GM18517 (cell line): ENCODE results near the gene ARL15.
"Not testable (repeated sequence)": the region's sequence is repeated elsewhere in the genome, so short reads cannot be mapped to it uniquely, and the experiment has no call there.

Source experiments
- ATAC-seq: cut with Tn5 transposase; IDR thresholded peaks from one replicate; pipeline ENCODE4 v1.9.1; 2021; ENCODE audit warnings: mild to moderate bottlenecking, moderate library complexity; ENCODE audit not compliant: unreplicated experiment

ARL15 gene

DNA sequence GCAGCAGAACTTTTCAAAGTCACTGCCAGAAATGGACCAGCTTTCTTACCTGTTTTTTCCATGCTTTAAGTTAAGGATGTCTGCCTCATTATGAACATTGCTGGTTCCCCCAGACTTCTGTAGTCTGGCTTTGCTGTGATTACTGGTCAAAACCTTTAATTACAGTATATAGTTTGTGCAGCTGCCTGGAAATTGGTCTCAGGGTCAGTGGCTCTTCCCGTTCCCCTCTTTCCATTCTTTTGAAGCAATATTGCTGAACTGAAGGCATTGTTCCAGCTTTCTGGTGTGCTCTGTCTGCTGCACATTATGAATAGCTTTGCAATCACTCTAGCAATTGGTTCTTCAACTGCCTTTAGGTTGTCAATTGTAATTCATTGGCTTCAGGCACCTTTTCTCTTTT is 206.5 kb downstream of the ARL15 start:
- ATAC-seq: no peak

DNA sequence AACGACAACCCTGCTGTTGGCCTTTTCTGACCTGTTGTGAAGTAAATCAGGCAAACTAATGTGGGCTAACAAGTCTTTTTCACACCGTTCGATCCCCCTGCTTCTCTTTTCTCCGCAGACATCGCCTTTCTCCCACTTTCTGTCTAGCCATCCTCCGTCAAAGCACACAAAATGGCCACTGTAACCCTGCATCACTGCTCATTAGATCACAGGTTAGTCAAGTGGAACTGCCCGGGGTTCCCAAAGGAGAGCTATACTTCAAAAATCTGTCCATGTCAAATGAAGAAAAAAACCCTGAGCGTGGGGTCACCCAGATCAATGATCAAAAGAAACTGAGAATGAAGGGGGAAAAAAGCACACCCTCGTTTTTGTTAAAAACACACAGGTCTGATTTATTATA is 212.1 kb downstream of the ARL15 start:
- no peak for ATAC-seq

DNA sequence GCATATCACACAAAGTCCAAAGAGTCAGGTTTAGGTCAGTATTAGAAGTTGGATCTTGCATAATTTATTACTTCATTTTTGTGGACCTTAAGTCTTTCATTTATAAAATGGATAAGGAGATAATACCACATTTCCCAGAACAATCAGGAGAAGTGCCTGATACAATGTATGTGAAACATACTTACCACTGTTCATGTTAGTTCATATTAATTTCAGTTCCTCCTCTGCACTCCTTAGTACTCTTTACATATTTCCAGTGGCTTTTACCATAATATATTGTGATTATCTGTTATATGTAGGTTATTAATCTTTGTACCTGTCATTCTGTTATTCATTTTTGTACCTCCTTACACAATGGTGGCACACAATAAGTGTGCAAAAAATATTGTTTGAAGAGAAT is 214.4 kb downstream of the ARL15 start:
- no peak for ATAC-seq

DNA sequence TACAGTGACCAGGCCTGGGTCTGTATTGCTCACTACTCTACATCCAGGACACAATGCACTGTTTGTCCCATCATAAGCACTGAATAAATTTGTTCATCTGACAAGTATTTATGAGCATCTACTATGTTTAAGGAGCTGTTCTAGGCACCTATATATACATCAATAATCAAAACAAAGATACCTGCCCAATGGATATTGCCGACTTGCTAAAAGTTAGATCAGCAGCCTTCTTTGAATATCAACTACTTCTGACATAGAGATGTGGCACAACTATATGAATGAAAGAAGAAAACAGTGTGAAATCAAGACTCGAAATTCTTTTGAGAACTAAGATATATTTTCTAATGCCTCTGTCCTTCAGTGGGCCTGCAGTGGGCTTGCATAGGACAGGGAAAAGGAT is 215.7 kb downstream of the ARL15 start:
- no peak for ATAC-seq

DNA sequence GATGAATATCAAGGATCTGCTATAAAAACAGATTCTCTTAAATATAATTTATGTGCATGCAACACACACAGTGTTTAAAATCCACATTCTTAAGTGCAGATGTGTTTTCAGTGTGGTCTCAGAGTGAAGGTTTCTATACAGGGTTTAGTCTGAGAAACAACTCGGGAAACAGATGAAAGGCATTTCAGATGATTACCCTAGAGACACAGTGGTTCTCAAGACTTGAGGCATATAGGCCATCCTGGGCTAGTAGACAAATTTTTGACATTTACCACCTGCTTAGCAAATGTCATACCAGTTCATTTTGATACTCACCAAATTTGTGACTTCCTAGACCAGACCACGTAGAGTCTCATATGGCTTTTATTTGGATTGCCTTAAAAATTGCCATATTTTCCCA is 216.5 kb downstream of the ARL15 start:
- ATAC-seq: no peak

DNA sequence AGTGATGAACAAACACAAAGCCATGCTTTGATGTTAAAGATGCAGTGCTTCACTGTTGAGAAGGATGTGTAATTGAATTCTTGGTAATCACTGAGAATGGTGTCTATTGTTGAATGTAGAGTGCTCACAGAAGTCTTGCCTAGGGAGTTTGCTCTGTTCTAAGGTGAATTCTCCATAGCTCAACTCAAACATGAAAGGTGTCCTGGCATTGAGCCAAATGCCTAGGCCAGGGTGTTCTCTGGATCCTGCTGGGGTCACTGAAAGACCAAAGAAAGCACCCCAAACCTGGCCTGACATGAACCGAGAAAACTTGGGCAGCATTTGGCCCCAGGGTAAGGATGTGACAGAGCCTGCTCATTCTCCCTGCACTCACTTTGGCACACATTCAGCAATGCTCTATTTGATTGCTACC is 217.3 kb downstream of the ARL15 start:
- no peak for ATAC-seq

DNA sequence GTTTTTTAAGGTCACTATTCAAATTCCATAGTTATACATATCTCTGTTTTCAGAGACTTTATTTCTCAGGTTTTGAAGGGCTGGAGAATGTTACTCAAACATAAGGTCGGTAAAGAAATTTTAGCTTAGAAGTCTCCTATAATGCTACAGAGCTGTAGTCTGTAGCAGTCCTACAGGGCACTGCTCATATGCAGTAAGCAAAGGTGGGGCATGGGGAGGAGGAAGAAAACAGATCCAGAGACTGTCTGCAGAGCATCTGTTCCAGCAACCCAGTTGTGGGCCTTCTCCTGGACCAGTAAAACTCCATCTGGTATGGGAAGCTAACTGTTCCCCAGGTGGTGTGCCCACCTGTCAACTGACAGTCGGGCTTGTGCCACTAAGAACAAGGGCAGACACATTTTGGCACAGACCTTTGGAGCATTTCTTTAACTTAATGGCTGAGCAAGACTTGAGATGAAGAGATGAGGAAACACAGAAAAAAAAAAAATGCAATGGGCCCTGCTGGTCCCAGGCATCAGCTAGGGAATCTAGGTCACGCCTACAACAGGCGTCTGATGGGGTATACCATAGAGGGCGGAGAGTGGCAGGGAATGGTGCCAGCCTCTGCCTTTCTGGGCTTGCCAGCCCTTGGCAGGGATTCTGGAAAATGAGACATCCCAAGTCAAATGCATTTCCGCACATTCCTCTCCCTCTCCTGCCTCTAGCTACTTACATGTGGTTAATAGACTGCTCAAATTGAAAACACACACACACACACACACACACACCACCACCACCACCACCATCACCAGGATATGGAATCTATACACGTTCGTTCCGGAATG is 218.9 kb downstream of the ARL15 start:
- ATAC-seq: no peak

DNA sequence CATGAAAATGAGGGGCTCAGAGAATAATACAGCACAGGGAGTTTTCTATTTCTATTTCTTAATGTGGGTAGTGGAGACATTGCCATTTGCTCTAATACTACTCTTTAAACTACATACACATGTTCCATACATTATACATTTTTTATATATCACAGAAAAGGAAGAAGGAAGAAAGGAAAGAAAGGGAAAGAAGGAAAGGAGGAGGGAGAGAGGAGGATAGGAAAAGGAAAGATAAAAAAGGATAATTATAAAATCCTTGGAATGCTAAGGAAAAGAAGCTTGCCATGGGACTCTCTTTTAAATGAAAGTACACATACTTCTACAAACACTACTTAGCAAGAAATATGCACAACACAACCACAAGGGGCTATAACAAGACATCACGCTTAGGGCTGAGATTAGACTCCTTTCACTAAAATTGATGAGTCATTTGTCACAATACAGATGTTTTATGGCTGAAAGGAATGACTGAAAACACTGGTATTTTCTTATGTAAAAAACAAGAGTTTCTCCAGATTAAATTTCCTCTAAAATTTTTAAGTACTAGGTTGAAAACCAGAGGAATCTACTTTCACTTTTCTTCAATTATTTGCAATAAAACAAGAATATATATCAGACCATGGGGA is 219.8 kb downstream of the ARL15 start:
- ATAC-seq: no peak

DNA sequence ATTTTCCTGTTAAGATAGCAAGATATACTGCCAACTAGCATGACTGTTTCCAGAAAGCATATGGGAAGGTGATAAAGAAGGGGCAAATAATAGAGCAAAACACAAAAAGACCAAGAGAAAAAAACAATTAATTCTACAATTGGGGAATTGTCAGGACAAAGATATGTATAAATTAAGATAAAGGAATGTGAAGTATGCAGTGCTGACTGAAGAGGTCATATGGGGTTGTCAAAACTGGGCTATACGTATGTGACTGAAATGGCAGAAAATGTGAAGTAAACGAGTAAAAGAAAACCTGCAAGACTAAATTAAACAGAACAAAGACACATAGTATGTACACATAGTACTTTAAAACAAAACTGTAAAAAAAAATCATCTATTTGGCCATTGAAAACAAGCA is 222.3 kb downstream of the ARL15 start:
- no peak for ATAC-seq

DNA sequence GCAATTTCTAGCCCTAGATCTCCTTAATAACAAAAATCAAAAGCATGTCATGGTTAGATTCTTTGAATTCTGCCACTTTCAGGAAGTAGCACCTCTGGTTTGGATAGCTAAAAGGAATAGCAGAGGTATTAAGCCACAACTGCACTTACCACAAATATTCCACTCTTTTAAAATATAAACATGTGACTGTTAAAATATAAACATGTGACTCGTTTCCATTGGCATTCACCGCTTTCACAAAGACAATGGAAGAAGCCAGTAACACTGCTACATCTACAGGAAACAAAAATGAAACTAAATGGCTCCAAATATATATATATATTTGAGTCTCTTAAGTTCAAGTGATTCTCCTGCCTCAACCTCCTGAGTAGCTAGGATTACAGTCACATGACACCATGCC is 222.9 kb downstream of the ARL15 start:
- ATAC-seq: no peak

DNA sequence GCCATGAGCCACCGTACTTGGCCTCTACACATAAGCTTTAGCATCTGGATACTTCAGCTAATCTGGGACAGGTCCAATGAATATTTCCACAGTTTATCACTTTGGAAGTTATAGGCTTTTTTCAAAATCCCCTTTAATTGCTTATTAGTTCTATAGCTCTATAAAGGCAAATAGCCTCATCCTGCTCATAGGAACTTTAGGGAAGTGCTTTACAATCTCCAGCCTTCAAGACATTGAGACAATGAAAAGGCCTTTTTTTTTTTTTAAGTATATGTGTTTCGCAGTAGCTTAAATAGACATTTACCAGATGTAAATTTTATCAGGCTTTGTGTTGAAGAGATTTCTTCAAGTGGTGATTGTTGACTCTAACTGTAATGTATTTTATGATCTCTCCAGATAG is 224.2 kb downstream of the ARL15 start:
- no peak for ATAC-seq

DNA sequence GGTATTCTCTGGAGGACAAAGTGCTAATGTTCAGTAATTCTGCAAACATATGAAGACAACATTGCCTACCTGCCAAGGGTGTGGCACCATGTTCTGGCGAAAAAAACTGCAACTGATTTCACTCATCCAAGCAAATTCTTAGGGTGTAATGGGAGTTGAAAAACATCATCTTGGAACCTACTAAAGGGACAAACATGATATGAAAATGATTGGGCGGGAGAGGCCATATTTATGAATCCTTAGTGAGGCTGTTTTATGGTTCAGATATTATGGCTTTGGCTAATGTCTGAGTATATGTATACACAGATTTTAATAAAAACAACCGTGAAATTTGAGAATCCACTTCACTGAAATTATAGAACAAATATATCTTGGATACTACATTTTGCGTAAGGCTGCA is 225.7 kb downstream of the ARL15 start:
- no peak for ATAC-seq

DNA sequence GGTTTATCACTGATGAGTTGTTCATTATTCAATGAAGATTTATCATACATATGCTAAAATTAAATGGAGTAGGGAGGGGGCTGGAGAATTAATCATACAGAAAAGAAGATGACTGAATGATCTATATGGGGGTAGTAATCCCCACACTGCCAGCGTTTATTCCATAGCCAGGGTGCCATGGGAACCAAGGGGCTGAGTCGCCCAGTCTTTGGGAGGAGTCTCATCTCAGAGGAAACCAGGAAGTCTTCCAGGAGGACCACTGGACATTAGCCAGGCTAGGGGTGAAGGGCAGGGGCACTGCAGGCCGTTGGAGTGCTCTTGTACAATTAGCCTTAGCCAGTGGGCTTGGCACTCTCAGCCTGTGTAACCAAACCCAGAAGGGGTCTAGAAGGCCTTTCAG is 226.5 kb downstream of the ARL15 start:
- no peak for ATAC-seq

DNA sequence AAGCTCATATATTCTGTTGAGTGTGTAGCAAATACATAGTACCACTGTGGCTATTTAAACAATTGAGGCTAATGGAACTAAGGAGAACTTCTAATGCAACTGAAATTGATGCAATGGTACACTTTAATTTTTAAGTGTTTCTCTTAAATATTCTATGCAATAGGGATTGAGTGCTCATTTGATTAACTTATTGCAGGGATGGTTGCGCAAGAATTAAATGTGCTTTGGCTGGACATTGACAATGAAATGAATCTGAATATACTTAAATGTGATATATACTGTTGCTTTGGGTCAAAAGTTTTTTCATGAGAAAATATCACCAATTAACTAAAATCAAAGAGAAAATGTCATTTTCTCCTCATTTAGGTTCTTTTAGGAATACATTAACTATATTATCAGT is 227.1 kb downstream of the ARL15 start:
- no peak for ATAC-seq

DNA sequence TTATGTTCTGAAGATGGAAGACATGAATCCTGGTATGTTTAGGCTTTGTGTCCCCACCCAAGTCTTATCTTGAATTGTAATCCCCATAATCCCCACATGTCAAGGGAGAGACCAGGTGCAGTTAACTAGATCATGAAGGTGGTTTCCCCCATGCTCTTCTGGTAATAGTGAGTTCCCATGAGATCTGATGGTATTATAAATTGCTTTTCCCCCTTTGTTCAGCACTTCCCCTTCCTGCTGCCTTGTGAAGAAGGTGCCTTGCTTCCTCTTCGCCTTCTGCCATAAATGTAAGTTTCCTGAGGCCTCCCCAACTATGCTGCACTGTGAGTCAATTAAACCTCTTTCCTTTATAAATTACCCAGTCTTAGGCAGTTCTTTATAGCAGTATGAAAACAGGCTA is 229.0 kb downstream of the ARL15 start:
- ATAC-seq: no peak

DNA sequence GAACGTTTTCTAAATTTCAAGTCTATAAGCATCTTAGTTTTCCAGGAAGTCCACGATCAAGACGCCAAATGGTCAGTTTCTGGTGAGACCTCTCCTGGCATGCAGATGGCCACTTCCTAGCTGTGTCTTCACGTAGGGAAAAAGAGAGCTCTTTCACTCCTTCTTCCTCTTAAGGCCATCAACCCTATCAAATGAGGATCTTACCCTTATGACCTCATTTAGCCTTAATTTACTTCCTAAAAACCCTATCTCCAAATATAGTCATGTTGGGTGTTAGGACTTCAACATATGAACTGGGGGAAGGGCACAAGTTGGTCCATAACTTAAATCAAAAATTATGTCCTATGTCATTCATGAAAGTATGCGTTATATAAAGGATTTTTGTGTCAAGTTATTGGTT is 229.5 kb downstream of the ARL15 start:
- no peak for ATAC-seq

DNA sequence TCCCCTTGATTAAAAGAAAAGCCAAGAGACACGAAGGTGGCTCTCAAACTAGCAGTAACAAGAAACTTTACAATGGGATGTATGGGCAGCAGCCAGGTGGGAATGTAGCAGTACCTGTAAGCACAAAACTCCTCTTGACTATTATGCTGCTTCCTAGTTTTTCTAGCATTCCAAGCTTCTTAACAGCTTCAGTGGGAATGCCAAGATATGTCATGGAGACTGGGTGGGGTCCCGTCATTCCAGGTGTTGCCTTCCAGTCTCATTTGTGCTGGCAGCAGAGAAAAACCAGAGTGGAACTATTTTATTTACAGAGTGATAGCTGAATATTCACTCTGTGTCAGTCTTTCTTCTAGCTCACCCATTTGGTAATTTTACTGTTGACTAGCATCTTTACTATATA is 236.6 kb downstream of the ARL15 start:
- ATAC-seq: no peak

DNA sequence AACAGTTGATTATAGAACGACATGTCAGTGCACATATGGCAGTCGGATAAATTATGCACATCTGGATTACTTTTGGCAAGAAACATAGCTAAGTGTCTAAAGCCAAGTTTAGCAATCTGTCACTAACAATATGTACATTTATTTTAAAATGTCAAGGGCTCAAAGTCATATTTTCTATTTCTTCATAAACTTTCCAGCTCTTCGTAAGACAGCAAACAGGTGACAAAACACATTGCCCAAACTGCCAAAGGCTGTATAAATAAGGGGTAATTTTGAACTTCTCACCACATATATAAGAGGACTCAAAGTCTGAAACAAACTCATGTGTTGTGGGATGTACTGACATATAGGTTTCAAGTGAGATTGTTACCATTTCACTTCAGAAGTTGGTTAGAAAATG is 237.2 kb downstream of the ARL15 start:
- no peak for ATAC-seq

DNA sequence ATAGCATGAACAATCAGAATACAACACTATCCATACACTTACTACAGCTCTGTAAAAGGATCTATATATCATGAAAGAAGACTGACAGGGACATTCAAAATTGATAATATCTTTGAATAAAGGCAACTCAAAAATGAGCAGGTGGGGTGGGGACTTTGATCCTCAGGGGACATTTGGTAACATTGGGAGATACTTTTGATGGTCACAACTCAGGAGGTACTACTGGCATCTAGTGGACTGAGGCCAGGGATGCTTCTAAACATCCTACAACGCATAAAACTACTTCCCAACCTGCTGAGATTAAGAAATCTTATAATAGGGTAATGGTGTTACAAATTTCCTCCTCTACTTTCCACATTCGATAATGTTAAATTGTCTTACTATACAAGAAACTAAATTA is 243.9 kb downstream of the ARL15 start:
- no peak for ATAC-seq

DNA sequence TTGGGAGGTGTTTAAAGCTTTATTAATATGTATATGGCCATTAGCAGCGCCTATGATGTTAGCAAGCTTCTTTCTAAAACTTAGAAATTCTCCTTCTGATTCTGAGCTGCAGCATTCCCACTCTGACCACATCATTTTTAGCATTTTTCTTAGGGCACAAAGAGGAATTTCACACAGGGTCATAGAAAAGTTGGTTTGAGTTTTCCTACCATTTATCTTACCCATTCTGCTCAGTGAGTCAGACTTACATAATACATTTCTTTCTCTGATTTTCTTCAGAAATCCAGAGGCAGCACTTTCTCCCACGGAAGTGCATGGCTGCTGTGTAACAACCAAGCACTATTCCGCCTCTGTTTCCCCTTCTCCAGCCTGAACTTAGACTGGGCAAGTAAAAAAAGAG is 246.6 kb downstream of the ARL15 start:
- no peak for ATAC-seq

DNA sequence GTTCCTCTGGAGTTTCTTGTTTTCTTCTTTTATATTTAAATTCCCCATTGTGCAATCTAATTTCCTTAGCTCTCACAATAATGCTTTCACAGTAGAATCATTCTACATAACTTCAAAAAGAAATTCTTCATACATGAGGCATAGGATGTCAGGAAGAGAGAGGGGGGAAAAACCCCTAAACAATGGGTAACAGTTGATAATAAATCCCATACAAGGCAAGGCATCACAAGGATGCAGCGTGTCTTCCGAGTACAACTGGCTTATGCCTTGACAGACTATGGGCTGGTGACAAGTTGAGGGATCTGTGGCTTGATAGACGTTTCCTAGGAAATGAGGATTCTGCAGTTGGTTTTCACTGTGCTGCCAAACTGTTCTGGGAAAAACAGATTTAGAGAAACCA is 247.4 kb downstream of the ARL15 start:
- no peak for ATAC-seq

DNA sequence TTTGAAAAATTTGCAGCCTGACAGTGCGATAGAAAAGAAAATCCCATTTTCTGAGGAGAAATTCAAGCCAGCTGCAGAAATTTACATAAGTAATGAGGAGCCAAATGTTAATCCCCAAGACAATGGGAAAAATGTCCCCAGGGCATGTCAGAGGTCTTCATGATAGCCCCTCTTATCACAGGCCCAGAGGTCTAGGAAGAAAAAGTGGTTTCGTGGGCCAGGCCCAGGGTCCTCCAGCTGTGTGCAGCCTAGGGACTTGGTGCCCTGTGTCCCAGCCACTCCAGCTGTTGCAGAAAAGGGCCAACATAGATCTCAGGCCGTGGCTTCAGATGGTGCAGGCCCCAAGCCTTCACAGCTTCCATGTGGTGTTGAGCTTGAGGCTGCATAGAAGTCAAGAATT is 249.5 kb downstream of the ARL15 start:
- not testable (repeated sequence) for ATAC-seq

DNA sequence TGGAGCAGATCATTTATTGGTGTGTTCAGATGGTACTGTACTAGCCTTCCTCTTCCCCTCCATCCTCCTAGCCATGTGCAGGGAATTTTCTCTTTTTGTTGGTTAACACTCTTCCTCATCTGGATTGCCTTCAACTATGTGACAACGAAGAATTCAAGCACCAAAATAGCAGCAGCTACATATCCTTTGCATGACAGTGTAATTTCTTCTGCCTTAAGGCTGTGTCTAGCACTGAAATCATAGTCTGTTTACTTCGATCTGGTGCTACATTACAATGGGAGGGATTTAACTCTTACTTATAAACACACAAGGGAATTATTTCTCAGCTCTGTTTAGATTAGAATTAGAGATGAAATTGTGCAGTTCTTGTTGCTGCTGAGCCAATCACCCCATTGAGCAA is 260.4 kb downstream of the ARL15 start:
- no peak for ATAC-seq
